GM08714 (cell line): ENCODE results near the gene GADD45G.

Source experiments
- H3K4me3 ChIP-seq: fragments of 200-500 bp; sonication (Bioruptor generic); 2 replicates; pipeline ENCODE4 v1.5.1; 2014; ENCODE audit warnings: mild to moderate bottlenecking, low read length, inconsistent platforms
- ZNF274 ChIP-seq: IDR thresholded peaks from 2 replicates; pipeline ENCODE4 v1.6.1; 2012; ENCODE audit warnings: mild to moderate bottlenecking, low read depth, low read length

The GADD45G gene

GRCh38 chr9:89598926-89599325 is 5.9 kb upstream of the GADD45G start:
- H3K4me3 ChIP-seq: no peak overlapping the region
- no peak for TF ChIP-seq ZNF274

DNA sequence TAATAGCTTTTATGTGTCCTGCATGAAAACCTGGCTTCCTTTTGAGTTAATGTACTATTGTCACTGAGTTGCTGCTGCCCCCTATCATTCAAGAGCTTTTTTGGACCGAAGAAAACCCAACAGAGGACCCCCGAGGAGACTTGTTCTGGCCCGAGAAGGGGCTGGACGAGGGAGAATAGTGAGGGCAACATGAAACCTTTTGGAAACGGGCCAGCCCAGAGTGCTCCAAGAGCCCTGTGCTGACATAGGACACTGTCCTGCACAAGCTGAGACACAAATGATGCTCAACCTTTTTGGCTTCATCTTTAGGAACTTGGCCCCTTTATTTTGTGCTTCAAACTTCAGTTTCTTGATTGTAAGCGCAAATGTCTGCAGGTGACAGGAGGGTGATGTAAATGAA is 4.0 kb upstream of the GADD45G start:
- no peak overlapping the region for H3K4me3 ChIP-seq
- TF ChIP-seq ZNF274: no peak

- no peak overlapping the region for H3K4me3 ChIP-seq
- TF ChIP-seq ZNF274: no peak
Measured at GRCh38 chr9:89601306-89601705, 3.5 kb upstream of the GADD45G start.

DNA sequence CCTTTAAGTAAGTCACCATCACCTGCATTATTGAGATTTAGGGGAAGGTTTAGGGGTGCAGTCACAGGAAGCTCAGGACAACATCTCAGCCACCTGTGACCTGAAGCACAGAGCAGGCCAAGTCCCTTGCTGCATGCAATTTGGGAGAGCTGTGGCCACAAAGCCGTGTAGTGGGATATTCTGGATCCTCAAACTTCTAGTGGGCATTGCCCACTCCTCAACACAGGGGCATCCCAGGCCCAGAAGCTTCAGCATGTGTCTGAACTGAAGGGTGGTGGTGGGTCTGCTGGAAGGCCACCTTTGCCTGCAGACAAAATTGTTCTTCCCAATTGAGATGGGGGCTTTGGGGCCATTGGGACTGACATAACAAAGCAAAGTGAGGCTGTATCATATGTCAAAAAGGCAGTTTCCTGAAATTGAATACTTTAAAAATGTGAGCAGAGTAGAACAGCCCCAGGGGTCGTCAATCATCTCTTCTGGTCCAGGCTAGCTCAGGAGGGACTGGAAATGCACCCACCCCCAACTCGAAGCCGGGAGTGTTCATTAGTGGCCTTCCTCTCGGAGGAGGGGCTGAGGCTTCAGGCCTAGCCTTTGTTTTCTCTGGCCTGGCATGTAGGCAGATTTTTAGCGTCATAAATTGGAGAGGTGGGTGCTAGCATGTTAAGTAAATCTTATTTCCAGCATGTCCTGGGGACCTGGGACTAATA is 2.8 kb upstream of the GADD45G start:
- no peak overlapping the region for H3K4me3 ChIP-seq
- no peak for TF ChIP-seq ZNF274

- H3K4me3 ChIP-seq: peak overlapping the region; percentile 25; the same call in 1 of the 2 replicates
- TF ChIP-seq ZNF274: no peak
Measured at GRCh38 chr9:89602978-89603766, 1.6 kb upstream of the GADD45G start.

GRCh38 chr9:89603767-89604665 is 796 bp upstream of the GADD45G start:
- TF ChIP-seq ZNF274: no peak
- peak overlapping the region; percentile 25; the same call in 1 of the 2 replicates for H3K4me3 ChIP-seq

DNA sequence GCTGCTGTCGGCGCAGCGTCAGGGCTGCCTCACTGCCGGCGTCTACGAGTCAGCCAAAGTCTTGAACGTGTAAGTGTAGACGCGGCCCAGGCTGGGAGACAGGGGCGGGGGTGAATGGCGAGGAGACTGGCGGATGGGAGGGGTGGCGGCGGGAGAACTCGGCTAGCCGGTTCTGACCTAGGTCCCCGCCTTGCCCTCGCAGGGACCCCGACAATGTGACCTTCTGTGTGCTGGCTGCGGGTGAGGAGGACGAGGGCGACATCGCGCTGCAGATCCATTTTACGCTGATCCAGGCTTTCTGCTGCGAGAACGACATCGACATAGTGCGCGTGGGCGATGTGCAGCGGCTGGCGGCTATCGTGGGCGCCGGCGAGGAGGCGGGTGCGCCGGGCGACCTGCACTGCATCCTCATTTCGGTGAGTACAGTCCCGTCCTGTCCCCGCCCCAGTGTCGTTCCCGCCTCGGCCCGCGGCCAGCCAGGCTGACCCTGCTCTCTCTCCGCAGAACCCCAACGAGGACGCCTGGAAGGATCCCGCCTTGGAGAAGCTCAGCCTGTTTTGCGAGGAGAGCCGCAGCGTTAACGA is 745 bp downstream of the GADD45G start:
- no peak overlapping the region; the same call in 1 of the 2 replicates for H3K4me3 ChIP-seq
- no peak for TF ChIP-seq ZNF274

DNA sequence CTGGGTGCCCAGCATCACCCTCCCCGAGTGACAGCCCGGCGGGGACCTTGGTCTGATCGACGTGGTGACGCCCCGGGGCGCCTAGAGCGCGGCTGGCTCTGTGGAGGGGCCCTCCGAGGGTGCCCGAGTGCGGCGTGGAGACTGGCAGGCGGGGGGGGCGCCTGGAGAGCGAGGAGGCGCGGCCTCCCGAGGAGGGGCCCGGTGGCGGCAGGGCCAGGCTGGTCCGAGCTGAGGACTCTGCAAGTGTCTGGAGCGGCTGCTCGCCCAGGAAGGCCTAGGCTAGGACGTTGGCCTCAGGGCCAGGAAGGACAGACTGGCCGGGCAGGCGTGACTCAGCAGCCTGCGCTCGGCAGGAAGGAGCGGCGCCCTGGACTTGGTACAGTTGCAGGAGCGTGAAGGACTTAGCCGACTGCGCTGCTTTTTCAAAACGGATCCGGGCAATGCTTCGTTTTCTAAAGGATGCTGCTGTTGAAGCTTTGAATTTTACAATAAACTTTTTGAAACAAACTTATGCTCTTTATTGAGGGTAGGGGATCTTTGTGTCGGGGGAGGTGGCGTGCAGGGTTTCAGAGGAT is 1.3 kb downstream of the GADD45G start:
- no peak overlapping the region; the same call in 1 of the 2 replicates for H3K4me3 ChIP-seq
- no peak for TF ChIP-seq ZNF274

DNA sequence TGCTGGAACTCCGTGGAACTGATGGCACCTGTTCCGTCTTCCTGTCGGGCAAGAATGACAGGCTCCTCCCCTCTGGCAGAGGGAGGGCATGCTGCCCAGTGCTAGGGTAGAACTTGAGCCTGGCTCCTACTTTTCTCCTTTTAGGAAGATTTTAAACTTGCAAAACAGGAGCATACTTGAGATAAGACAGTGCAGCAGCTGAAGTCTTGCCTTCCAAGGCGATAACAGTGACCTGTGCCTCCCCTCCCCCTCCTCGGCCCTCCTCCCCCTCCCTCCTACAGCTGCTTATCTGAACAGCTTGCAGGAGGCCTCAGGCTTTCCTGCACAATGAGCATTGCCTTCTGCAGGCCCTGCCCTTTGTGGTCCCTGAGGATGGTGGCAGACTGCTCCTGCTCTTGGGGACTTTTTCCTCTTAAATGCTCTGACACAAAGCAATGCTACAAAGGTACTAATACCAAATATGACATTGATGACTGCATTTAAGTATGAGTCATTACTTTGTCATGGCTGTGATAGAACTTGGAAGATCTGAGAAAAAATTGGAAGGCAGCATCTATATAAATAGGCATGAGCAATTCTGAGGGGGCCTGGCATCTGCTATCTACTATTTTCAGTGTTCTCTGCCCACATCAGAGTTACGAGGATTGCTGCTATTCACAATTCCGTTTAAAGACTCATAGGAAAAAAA is 2.0 kb downstream of the GADD45G start:
- no peak overlapping the region; the same call in 1 of the 2 replicates for H3K4me3 ChIP-seq
- no peak for TF ChIP-seq ZNF274

DNA sequence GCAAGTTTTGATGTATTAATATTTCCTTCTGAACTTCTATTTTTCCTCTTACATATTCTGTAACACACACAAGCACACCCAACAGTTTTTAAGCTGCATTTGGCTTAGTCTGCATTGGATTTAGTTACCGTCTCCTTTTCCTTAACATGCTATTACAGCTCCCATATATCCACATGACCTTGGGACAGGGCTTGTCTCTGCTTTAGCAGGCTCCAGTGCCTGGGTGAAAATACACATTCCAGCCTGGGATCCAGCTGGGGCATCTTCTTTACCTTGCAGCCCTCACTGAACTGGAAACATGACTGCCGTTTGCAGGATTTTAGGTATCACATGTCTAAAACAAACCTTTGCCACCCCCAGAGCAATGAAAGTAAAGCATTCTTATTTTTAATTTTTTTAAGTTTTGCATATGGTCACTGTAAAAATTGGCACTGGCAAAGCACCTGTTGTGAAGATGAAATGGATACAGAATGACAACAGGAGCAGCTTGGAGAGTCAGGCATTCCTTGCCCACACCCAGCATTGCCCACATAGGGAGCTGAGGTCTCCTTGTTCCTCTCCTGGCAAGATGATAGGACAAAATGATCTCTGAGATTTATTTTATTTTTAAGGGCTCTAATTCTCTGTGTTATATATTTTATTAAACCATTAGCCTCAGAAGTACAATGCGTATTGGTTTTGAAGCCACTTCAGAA is 4.0 kb downstream of the GADD45G start:
- H3K4me3 ChIP-seq: no peak overlapping the region
- TF ChIP-seq ZNF274: no peak

GRCh38 chr9:89609426-89610006 is 4.7 kb downstream of the GADD45G start:
- TF ChIP-seq ZNF274: no peak
- no peak overlapping the region for H3K4me3 ChIP-seq

DNA sequence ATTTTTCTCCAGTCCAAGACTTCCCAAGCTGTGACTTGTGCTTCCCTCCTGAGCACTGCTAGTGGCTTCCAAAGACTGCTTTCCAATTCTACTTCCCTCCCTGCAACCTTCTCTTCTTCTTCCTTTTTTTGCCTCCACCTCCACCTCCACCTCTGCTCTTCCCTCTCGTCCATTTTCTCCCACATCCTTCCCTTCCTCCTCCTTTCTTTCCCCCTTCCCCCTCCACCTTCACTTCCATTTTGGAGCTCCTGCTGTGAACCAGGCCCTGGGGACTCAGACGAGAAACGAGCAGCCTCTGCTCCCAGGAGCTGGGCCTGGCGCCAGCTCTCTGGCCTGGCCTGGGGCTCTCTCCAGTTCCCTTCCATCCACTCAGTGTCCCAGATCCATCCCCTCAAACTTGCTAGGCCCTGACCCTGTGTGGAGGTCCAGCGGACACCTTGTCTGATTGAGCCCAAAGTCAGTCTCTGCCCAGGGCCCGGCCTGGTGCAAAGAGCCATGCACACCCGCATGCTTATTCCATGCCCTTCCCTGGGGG is 5.6 kb downstream of the GADD45G start:
- no peak for TF ChIP-seq ZNF274
- no peak overlapping the region for H3K4me3 ChIP-seq

GRCh38 chr9:89611425-89611824 is 6.6 kb downstream of the GADD45G start:
- no peak overlapping the region for H3K4me3 ChIP-seq
- TF ChIP-seq ZNF274: no peak
